LNCAP (cell line): ENCODE data around the gene IL36G.

Source experiments
- TF ChIP-seq, protein P1 (sequence below): fragments of 450-650 bp; IDR thresholded peaks from 2 replicates; pipeline ENCODE4 v1.5.1; 2017; ENCODE audit warnings: mild to moderate bottlenecking

IL36G gene

DNA sequence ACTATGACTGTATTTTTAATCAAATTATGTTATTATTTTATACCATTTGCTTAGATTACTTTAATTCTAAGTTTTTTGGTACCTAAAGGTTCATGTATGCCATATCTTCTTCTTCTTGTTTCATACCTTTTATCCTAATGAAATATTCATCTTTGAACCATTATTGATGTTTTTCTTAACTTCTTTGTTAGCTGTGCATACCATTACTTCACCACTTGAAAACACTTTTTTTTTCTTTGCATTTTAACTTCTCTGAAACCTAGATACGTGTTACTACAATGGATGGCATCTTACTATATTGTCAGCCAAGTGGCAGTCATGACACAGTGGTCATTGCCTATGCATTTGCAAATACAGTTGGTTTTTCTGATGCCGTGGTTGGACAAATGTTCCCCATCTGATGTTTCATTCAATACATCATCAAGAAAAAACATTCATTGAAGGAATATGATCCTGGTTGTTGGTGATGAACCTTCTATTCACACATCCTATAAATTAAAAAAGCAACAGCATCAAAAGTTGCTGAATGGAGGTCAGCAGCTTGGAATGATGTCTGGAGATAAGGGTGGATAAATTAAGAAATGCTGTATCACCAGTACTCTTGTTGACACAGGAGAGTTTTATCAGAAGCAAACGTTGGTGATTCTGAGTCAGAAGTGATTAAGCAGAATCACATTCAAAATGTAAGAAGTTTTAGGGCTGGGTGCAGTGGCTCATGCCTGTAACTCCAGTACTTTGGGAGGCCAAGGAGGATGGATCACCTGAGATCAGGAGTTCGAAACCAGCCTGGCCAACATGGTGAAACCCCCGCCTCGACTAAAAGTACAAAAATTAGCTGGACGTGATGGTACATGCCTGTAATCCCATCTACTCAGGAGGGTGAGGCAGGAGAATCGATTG, 34.9 kb downstream of the IL36G start:
- TF ChIP-seq, protein P1, sequence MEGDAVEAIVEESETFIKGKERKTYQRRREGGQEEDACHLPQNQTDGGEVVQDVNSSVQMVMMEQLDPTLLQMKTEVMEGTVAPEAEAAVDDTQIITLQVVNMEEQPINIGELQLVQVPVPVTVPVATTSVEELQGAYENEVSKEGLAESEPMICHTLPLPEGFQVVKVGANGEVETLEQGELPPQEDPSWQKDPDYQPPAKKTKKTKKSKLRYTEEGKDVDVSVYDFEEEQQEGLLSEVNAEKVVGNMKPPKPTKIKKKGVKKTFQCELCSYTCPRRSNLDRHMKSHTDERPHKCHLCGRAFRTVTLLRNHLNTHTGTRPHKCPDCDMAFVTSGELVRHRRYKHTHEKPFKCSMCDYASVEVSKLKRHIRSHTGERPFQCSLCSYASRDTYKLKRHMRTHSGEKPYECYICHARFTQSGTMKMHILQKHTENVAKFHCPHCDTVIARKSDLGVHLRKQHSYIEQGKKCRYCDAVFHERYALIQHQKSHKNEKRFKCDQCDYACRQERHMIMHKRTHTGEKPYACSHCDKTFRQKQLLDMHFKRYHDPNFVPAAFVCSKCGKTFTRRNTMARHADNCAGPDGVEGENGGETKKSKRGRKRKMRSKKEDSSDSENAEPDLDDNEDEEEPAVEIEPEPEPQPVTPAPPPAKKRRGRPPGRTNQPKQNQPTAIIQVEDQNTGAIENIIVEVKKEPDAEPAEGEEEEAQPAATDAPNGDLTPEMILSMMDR = no peak

DNA sequence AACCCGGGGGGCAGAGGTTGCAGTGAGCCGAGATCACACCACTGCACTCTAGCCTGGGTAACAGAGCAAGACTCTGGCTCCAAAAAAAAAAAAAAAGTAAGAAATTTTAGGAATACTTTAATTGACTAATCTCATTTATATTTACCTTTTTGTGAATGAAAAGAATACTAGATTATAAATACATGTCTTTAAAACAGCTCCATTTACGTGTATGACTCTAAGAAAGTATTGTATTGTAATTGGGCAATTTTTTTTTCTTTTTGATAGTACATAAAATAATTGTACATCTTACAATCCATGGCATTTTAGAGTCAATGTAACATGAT, 35.5 kb downstream of the IL36G start:
- TF ChIP-seq, protein P1 = no peak

DNA sequence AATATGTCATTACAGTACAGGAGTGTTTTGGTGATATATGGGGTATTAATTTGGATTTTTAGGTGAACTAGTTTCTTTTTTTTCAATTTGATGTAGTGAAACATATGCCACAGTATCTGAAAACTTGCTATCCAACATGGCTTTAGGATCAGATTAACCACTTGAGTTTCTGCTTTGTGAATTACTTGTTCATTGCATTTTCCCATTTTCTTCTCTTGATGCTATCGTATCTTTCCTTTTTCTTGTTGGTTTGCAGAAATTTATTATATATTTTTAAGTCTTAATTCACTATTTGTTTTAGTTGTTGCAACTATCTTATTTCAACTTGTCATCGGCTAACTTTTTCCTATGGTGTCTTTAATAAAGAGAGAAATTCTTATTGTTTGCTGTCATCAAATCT, 36.3 kb downstream of the IL36G start:
- TF ChIP-seq, protein P1 = no peak

DNA sequence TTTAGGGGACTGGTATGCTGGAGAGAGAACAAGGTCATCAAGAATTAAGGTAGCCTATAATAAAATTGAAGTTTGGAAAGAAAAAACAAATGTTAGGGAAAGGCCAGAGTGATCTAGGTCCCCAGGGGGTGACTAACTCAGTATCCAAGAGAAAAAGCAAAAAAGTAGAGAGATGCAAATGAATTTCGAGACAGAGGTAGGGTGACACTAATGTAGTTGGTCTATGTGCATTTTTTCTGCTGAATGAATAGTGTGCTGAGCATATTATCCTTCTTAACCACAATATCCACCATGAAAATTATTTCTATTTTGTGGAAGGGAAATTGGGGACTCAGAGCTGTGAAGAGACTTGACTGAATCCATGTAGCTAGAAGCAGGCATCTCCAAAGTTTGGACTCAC, 37.2 kb downstream of the IL36G start:
- TF ChIP-seq, protein P1 = no peak

GRCh38 chr2:113015655-113016054, 37.8 kb downstream of the IL36G start:
- TF ChIP-seq, protein P1 = no peak

GRCh38 chr2:113018509-113018908, 40.7 kb downstream of the IL36G start:
- TF ChIP-seq, protein P1 = no peak

DNA sequence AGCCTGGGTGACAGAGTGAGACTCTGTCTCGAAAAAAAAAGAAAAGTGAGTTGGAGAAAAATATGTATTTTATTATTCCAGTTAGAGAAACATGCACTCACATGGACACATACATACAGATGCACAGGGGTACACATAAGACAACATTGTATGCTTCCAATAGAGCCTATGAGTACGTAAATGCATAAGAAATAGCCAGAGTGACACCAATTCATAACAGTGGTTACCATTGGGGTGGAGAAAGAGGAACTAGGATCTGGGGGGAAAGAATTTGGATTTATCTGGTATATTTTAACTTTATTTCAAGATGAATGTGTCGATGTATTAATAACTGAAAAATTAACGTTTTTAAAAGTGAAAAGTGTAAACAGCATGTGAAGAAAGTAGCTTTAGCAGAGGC, 43.5 kb downstream of the IL36G start:
- TF ChIP-seq, protein P1 = no peak
